Mucosa of stomach (tissue), 1 donor: ENCODE measurements around the gene EOGT.

Experiments
- H3K27me3 ChIP-seq: one replicate; pipeline ENCODE4 v1.7.0; 2013; ENCODE audit warnings: mild to moderate bottlenecking, low read length; ENCODE audit not compliant: control insufficient read depth, insufficient read depth
- H3K36me3 ChIP-seq: one replicate; pipeline ENCODE4 v1.7.0; 2013; ENCODE audit warnings: low read length; ENCODE audit not compliant: control insufficient read depth, insufficient read depth
- H3K4me1 ChIP-seq: one replicate; pipeline ENCODE4 v1.7.0; 2013; ENCODE audit warnings: mild to moderate bottlenecking, low read length; ENCODE audit not compliant: control insufficient read depth, insufficient read depth
- H3K4me3 ChIP-seq: one replicate; pipeline ENCODE4 v1.7.0; 2013; ENCODE audit warnings: low read length
- H3K9ac ChIP-seq: one replicate; pipeline ENCODE4 v1.7.0; 2013; ENCODE audit warnings: mild to moderate bottlenecking, low read length, moderate library complexity
- H3K9me3 ChIP-seq: one replicate; pipeline ENCODE4 v1.7.0; 2013; ENCODE audit warnings: mild to moderate bottlenecking, low read length, moderate library complexity; ENCODE audit not compliant: control insufficient read depth
- donor health status: Pancreatic carcinoma.

The EOGT gene

GRCh38 chr3:69013253-69014021 is at the start of gene EOGT:
Gene EOGT (minus strand): TSS chr3:69013684. CDS start chr3:69009846, 3,838 bp downstream.
- Histone ChIP-seq H3K36me3 (peaks cover 6% of the 10 kb centered on the region), H3K27me3 (no peaks in the 10 kb centered on the region), H3K9ac (peak within 1 kb of the TSS; percentile 88), H3K4me3 (peak within 1 kb of the TSS; percentile 62), H3K4me1 (peaks cover 6% of the 10 kb centered on the region), H3K9me3 (no peaks in the 10 kb centered on the region)

GRCh38 chr3:69059688-69060087 is 46.2 kb upstream of the EOGT start:
- no peaks in the 10 kb centered on the region for H3K36me3 ChIP-seq
- no peaks in the 10 kb centered on the region for H3K4me1 ChIP-seq
- no peaks in the 10 kb centered on the region for H3K27me3 ChIP-seq
- no peak overlapping the region for H3K9ac ChIP-seq
- H3K9me3 ChIP-seq, result no peaks in the 10 kb centered on the region
- H3K4me3 ChIP-seq, result no peak overlapping the region

- no peaks in the 10 kb centered on the region for H3K9me3 ChIP-seq
- H3K9ac ChIP-seq, result no peak overlapping the region
- H3K27me3 ChIP-seq, result no peaks in the 10 kb centered on the region
- H3K36me3 ChIP-seq, result no peaks in the 10 kb centered on the region
- H3K4me1 ChIP-seq, result no peaks in the 10 kb centered on the region
- no peak overlapping the region for H3K4me3 ChIP-seq
These were observed 45.4 kb upstream of the EOGT start for GRCh38 chr3:69058947-69059224.

- Histone ChIP-seq H3K27me3 (no peaks in the 10 kb centered on the region), H3K4me3 (no peak overlapping the region), H3K9ac (no peak overlapping the region), H3K9me3 (no peaks in the 10 kb centered on the region), H3K36me3 (no peaks in the 10 kb centered on the region), H3K4me1 (no peaks in the 10 kb centered on the region)
These were observed 44.9 kb upstream of the EOGT start for GRCh38 chr3:69058180-69058946.

GRCh38 chr3:69052472-69052898 is 39.0 kb upstream of the EOGT start:
- H3K36me3 ChIP-seq, result peaks cover under 1% of the 10 kb centered on the region
- H3K27me3 ChIP-seq, result no peaks in the 10 kb centered on the region
- peak overlapping the region; percentile 96 for H3K9ac ChIP-seq
- H3K4me3 ChIP-seq, result peak overlapping the region; percentile 95
- no peaks in the 10 kb centered on the region for H3K9me3 ChIP-seq
- peaks cover 5% of the 10 kb centered on the region for H3K4me1 ChIP-seq

GRCh38 chr3:69051756-69052471 is 38.4 kb upstream of the EOGT start, which contains the start of gene TMF1:
Gene TMF1 (minus strand): TSS chr3:69052333. CDS start chr3:69052086, 247 bp downstream.
- H3K4me3 ChIP-seq, result peak within 1 kb of the TSS; percentile 95
- no peaks in the 10 kb centered on the region for H3K9me3 ChIP-seq
- peaks cover 5% of the 10 kb centered on the region for H3K36me3 ChIP-seq
- peaks cover 5% of the 10 kb centered on the region for H3K4me1 ChIP-seq
- H3K9ac ChIP-seq, result peak within 1 kb of the TSS; percentile 96
- H3K27me3 ChIP-seq, result no peaks in the 10 kb centered on the region

GRCh38 chr3:69048990-69049389 is 35.5 kb upstream of the EOGT start:
- Histone ChIP-seq H3K36me3 (peaks cover 5% of the 10 kb centered on the region), H3K4me3 (no peak overlapping the region), H3K4me1 (peaks cover 5% of the 10 kb centered on the region), H3K9me3 (no peaks in the 10 kb centered on the region), H3K9ac (no peak overlapping the region), H3K27me3 (no peaks in the 10 kb centered on the region)

- Histone ChIP-seq H3K4me3 (no peak overlapping the region), H3K36me3 (peaks cover 5% of the 10 kb centered on the region), H3K4me1 (no peaks in the 10 kb centered on the region)
These were observed 31.1 kb upstream of the EOGT start for GRCh38 chr3:69044608-69045007.

GRCh38 chr3:69033470-69033869 is 20.0 kb upstream of the EOGT start:
- Histone ChIP-seq H3K4me3 (no peak overlapping the region), H3K9ac (no peak overlapping the region), H3K4me1 (no peaks in the 10 kb centered on the region), H3K9me3 (no peaks in the 10 kb centered on the region), H3K36me3 (peaks cover 5% of the 10 kb centered on the region), H3K27me3 (no peaks in the 10 kb centered on the region)

More at GRCh38 chr3:69044608-69045007, 31.1 kb upstream of the EOGT start:
- no peak overlapping the region for H3K9ac ChIP-seq
- no peaks in the 10 kb centered on the region for H3K9me3 ChIP-seq
- H3K27me3 ChIP-seq, result no peaks in the 10 kb centered on the region

GRCh38 chr3:69032737-69033136 is 19.3 kb upstream of the EOGT start:
- Histone ChIP-seq H3K9me3 (no peaks in the 10 kb centered on the region), H3K4me1 (no peaks in the 10 kb centered on the region), H3K4me3 (no peak overlapping the region), H3K27me3 (no peaks in the 10 kb centered on the region), H3K9ac (no peak overlapping the region), H3K36me3 (peaks cover 5% of the 10 kb centered on the region)

GRCh38 chr3:69032142-69032541 is 18.7 kb upstream of the EOGT start:
- Histone ChIP-seq H3K36me3 (peaks cover 5% of the 10 kb centered on the region), H3K9me3 (no peaks in the 10 kb centered on the region), H3K9ac (no peak overlapping the region), H3K4me3 (no peak overlapping the region), H3K4me1 (no peaks in the 10 kb centered on the region), H3K27me3 (no peaks in the 10 kb centered on the region)

- no peak overlapping the region for H3K9ac ChIP-seq
- no peaks in the 10 kb centered on the region for H3K4me1 ChIP-seq
- H3K36me3 ChIP-seq, result peaks cover 5% of the 10 kb centered on the region
- no peaks in the 10 kb centered on the region for H3K27me3 ChIP-seq
- H3K9me3 ChIP-seq, result no peaks in the 10 kb centered on the region
- H3K4me3 ChIP-seq, result no peak overlapping the region
These were observed 18.2 kb upstream of the EOGT start for GRCh38 chr3:69031635-69032034.
